LNCaP clone FGC (cell line): ENCODE data around the gene IVD.

Experiments
- DNase-seq: peaks from one replicate; pipeline ENCODE4 v3.0.0-alpha.2; 2011; ENCODE audit warnings: low read depth
- H3K4me3 ChIP-seq: 2 replicates; pipeline ENCODE4 v1.5.1; 2011; ENCODE audit warnings: mild to moderate bottlenecking, low read depth, low read length, control low read depth
- TF ChIP-seq, protein P1 (sequence below): IDR thresholded peaks from 2 replicates; pipeline ENCODE4 v1.5.1; 2012; ENCODE audit warnings: mild to moderate bottlenecking; ENCODE audit not compliant: control insufficient read depth, insufficient read depth; ENCODE audit errors: extremely low read depth

The IVD gene

DNA sequence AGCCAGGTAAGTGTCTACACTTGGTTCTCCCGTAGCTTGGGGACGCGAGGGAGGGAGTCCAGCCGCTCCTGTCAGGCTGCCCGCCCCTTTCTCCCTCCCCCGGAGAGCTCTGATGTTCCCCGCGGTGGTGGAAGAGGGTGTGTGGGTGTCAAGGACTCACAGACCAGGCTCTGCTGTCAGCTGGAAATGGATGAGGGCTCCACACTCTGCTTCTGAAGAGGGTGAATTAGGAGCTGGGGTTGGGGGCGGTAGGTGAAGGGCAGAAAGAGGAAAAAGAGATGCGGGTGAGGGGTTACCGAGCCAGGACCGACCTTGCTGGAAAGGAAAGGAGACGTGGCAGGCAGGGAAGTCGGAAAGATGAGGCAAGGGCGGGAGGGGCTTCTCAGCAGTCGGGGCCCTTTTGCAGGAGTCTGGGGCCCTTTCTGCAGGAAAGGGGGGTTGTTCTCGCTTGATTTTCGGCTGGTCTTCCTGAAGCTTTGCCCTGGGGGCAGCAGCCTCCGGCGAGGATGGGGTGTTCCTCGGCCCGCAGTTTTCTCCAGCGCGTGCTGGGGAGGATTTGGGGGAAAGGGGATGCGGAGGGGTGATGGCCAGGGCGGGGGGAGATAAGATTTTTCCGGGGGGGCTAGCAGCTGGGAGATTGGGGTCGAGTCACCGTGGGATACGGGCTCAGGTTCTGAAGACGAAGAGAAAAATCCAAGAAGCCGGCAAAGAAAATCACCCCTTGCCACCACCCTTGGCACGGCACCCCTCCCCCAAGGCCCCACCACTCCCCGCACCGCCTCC is 34.6 kb downstream of the IVD start:
- TF ChIP-seq, protein P1, sequence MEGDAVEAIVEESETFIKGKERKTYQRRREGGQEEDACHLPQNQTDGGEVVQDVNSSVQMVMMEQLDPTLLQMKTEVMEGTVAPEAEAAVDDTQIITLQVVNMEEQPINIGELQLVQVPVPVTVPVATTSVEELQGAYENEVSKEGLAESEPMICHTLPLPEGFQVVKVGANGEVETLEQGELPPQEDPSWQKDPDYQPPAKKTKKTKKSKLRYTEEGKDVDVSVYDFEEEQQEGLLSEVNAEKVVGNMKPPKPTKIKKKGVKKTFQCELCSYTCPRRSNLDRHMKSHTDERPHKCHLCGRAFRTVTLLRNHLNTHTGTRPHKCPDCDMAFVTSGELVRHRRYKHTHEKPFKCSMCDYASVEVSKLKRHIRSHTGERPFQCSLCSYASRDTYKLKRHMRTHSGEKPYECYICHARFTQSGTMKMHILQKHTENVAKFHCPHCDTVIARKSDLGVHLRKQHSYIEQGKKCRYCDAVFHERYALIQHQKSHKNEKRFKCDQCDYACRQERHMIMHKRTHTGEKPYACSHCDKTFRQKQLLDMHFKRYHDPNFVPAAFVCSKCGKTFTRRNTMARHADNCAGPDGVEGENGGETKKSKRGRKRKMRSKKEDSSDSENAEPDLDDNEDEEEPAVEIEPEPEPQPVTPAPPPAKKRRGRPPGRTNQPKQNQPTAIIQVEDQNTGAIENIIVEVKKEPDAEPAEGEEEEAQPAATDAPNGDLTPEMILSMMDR = no peak
- no peak for DNase-seq
- peak overlapping the region; percentile 62 for H3K4me3 ChIP-seq

DNA sequence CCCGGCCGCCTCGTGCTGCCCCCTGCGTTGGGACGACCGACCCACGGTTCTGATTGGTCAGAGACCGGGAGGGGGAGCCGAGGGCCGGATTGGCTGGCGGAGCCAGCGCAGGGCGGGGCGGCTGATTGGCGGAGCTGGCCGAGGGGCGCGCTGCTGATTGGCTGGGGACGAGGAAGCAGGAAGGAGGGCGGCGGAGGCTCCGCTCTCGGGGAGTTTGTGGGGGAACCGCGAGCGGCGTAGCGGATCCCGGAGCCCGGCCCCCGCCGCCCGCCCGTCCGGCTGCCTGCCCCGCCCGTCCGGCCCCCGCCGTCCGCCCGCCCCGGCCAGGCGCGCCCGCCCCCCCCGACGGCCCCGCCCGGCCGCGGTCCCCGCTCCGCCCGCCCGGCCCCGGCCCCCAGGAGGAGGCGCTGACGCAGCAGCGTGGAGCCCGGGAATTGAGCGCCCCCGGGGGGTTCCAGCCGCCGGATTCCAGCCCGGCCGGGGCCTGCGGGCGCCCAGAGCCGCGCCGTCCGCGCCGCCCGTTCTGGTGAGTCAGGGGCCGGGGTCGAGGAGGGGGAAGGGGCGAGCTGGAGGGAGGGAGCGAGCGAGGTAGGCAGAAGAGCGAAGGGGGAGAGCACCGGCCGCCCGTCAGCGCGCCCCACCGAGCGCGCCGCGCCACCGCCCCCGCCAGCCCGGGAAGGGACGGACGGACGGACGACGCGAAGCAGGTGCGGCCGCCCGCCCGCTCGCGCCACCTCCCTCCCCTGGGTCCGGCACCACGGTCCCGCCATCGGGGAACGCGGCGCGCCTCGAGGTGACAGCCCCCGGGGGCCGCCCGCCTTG is 35.4 kb downstream of the IVD start, which contains the start of gene BAHD1:
Gene BAHD1 (plus strand): TSS at position 211 of the 822 bp plus-strand sequence. CDS start 17,512 bp downstream, outside the sequence.
- peak within 1 kb of the TSS; percentile 62 for H3K4me3 ChIP-seq
- peak; percentile 53 for DNase-seq
- TF ChIP-seq, protein P1 = peak; percentile 17; the same call in 1 of the 2 replicates

DNA sequence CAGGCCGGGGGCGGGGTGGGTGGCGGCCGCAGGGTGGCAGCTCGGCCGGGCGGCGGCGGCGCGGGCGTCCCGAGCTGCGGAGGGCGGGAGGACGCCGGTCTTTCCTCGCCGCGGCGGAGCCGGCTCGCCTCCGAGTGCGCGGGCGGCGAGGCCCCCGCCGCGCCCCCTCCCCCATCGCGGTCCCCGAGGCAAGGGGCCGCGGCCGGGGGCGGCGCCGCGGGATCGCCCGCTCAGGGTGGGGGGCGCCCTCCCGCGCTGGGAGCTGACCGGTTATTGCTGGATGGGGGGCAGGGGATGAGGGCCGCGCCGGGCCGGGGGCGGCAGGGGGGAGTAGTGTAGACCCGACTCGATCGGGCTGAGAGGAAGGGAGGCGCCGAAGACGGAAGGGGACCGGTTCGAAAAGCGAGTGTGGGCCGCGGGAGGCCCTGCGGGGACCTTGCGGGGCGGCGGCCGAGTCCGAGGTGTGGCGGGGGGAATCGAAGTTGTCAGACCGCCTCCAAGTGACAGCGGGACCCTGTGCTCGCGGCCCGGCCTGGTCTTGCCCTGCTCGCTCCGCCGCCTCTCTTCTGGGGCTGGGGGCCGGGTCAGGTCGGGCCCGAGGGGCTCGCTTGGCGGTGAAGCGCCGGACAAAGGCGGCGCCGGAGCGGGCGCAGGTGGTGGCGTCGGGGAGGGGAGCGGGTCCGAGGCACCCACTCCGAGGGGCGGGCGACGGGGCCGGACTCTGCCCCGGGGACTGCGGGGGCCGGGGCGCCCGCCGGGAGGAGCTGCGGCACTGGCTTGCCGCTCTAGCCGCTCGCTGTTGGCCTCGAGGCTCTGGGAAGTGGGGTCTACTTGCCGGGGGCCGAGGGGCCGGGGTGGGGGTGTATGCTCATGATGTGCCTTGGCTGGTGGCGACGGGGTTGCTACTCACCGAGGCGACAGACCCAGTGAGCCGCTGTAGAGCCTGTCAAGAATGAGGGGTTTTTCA is 36.3 kb downstream of the IVD start:
- H3K4me3 ChIP-seq = peak overlapping the region; percentile 62
- TF ChIP-seq, protein P1 = no peak
- DNase-seq = no peak

DNA sequence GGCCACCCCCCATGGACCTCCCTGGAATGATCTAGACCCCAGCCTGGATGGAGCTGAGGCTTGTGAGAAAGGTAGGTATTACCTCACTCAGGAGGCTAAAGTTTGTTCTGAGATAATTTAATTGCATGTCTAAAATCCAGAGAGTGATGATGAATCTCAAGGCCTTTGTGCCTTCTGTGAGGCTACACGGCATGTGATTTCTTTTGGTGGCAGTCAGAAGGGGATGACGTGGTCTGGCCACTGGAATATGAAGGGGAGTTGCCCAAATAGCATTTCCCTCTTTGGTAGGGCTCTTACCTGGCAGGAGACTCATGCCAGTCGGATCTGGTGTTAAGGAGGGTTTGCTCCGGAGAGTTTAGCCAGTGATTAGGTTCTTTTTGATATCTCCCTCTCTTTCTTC is 37.7 kb downstream of the IVD start:
- no peak for DNase-seq
- TF ChIP-seq, protein P1 = no peak
- no peak overlapping the region for H3K4me3 ChIP-seq

DNA sequence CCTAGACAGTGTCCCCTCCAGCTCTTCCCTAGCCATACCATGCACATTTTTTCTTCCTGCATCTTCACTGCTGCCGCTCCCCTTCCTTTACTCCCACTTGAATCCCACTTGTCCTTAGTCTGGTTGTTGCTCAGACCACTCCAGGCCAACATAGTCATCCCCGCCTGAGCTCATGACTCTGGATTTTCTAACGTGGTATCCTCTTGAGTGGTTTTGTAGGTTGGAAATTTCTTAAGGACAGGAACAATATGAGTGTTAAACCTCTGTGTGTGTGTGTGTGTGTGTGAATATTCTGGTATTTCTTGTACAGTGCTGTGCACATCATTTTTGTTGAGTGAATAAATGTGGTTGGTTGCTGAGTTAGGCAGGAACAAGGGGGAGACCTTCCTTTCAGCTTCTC is 38.3 kb downstream of the IVD start:
- DNase-seq = no peak
- H3K4me3 ChIP-seq = no peak overlapping the region
- TF ChIP-seq, protein P1 = no peak

DNA sequence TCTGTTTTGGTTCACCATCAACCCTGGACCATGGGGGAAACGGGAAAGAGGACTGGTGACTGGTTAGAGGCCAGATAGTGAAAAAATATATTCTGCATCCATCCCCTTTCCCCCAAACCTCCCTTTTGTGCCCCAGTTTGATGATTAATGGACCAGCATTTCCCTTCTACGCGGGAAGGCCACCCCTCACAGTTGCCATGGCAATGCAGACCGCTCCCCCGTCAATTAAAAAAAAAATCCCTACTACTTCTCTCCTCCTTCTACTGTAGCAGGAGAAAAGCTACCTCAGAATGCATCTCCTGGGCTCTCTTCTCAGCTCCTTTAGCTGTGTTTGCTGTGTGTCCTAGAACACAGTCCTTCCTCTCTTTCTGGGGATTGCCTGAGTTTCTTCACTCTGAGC is 39.1 kb downstream of the IVD start:
- TF ChIP-seq, protein P1 = no peak
- no peak overlapping the region for H3K4me3 ChIP-seq
- DNase-seq = no peak
